CD4-positive, alpha-beta T cell treated with Interleukin-1 beta for 1 hour (primary cell): ENCODE results near the gene BNIP3.
"Not testable (repeated sequence)": the region's sequence is repeated elsewhere in the genome, so short reads cannot be mapped to it uniquely, and the experiment has no call there.

Experiments
- DNase-seq, 2 donors: peaks; one replicate each; pipeline ENCODE4 v3.0.0-alpha.2; 2020 to 2022

BNIP3 gene

DNA sequence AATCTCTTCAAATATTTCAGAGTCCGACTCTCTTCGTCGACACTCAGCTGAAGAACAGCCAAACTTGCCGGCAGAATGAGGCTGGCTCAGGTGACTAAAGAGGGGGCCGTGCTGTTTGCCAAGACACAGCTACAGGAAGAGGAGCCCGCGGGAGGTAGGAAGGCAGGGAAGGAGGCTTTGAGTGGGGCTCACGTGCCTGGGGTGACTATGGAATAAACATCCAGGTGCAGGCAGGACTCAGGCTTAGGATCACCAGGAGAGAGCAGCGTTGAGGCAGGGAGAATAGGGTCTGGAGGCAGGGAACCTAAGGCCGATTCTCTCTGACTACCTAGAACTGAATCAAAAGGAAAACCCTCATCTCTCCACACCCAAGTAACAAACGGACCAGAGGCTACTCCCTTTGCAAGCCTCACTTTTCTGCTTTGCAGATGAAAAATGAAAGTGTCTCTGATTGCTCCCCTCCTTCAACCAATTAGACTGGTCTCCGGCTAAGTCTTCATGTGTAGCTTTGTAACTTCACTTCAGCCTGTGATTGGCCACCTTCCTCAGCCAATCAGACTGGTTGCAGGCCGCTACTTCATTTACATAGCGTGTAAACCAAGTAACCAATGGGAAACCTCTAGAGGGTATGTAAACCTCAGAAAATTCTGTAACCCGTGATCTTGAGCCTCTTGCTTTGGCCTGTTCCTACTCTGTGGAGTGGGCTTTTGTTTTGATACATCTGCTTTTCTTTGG, 19.7 kb upstream of the BNIP3 start:
- peak; percentile 18 to 42 for DNase-seq

DNA sequence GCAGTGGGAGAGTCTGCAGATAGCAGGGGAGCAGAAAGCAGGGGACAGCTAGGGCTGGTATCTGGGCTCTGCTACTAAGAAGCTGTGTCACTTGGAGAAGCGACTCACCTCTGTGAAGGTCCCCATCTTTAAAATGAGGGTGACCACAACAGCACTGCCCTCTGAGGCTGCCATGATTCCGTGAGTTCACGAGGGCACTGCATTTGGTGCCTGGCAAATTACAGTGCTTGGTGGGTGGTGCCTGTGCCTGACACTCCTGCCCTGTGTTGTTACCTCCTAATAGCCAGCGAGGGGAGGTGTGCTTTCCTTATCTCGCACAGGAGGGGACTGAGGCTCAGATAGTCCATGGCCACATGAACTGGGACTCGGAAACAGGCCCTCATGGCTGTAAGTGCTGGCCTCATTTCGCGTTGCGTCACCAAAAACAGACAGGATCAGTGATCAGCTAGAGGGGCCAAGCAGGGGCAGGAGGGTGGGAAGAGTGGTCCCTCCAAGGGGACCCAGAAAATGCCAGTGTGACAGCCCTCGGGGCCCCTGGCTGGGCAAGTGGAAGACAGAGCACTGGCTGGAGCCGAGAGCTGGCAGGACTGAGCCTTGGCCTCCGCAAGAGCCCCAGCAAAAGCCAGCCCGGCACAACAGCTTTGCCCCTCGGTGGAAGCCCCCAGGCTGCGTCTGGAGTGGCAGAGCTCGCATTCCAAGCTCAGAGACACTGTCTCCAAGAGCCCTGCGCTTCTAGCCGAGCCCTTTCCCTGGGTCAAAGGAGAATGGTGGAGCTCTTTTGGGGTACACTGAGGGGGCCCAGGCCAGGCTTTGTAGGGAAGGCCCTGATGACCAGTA, 17.3 kb upstream of the BNIP3 start:
- DNase-seq = no peak

DNA sequence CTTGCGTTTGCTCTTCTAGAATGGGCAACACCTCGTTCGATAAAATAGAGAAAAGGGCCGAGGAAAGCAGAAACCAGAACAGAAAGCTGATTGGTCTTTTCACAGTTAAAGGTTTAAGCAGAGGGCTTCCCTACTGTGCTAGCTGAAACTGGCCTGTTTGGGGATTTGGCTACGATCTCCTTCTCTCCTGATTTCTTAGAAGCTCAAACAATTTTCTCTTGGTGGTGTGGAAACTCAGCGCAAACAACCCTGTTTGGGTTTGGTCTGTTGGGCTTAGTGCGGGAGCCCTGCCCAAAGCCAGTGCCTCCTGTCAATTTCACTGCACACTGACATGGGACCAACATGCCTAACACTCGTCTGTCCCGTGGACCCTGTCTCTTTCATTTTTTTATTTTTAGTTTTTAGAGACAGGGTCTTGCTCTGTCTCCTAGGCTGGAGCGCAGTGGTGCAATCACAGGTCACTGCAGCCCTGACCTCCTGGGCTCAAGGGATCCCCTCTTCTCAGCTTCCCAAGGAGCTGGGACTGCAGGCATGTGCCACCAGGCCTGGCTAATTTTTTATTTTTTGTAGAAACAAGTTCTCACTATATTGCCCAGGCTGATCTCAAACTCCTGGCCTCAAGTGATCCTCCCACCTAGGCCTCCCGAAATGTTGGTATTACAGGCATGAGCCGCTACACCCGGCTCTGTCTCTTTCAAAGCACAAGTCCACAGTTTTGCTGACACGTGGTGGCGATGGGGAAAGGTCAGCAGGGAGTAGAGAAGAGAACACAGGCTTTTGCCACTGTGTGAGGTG, 16.5 kb upstream of the BNIP3 start:
- no peak for DNase-seq

DNA sequence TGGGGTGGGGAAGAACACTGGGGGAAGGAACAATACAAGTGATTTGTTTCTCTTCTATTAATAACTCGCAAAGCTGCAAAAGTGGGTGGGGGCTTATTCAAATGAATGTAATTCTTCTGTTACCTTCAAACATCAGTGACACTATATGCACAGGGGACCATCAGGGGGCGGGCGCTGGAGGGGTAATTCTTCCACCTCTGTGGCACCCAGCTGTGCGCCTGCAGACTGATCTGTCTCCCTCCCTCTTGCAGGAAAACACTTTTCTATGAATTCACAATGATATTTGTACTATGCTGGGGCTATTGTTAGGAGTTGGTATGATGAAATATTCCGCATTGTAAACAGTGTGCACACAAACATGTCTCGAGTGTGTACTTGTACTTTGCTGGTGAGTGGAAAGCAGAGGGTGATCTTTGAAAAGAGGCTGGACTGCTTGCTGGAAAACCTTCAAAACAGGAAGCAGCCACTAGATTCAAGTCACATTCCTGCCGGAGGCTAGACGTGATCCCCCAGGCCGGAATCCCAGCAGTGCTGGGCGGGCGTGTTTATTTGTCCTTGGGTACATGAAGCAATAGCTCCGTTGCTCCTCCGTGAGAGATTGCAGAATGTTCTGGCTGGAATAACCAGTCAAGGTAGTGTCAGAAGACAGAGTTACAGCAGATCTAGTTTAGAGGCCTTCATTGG, 15.8 kb upstream of the BNIP3 start:
- DNase-seq = no peak

DNA sequence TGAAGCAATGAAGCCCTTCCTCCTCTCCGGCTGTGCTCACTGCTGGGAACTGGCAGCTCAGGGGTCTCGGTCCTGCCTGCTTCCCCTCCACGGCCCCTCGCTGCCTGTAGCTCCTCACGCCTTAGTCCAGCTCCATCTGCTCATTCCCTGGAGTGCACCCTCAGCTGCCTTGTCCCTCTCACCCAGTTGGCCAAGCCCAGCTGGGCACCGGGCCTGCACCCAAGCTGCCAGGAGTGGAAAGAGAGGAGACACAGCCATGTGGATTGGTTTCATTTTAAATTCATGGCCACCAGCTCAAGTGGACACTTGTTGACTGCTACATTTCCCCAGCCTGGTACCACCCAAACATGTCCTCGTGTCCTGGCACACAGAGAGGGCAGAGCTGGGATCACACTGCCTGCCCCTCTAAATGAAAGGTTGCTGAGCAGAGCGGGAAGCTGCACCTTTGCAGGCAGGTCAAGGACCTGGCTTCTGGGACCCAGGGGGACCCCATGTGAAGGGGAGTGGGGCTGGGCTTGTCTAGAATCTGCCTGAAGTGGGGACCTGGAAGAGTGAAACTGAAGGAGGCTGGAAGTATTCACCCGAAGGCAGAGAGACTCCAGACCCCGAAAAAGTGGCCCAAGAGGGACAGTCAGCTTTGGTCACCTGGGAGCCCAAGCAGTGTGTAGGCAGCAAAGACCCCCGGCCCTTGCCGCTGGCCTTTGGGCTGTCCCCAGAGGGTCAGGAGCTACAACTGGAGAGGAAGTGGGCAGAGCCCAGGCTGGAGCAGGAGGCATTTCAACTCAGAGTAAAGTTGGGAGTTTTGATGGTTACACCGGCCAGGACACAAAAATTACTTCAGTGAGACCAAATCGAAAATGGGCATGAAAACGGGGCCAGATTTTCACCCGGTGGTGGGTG, 15.0 kb upstream of the BNIP3 start:
- no peak for DNase-seq

DNA sequence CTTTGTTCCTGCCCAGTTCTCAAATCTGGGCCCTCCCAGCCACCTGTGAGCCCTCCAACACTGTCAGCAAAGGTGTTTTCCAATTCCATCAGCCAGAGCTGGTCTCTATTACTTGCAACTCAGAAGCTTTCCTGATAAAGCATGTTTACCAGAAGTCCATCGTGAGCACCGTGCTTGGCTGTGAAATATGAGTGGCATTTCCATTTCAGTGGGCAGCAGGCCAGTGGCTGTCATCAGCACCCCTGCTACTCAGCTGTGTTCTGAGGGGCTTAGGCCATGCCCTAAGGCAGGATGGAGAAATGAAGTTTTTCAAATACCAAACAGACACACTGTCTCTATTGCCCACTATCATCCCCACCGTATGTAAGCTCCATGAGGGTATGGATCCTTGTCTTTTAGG, 12.7 kb upstream of the BNIP3 start:
- DNase-seq = no peak

DNA sequence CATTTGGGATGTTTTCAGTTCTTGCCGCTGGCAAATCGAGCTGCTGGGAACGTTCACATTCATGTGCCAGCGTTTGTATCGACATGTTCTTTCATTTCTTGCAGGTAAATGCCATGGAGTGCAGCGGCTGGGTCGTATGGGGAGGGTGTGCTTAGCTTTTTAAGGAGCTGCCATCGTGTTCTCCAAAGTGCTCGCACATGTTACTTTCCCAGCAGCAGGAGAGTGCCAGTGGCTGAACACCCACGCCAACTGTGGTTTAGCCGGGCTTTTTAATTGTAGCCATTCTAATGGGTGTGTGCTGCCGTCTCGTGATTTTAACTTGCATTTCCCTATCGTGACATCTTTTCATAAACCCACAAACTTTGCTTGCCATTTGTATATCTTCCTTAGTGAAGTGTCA, 11.6 kb upstream of the BNIP3 start:
- DNase-seq = no peak

DNA sequence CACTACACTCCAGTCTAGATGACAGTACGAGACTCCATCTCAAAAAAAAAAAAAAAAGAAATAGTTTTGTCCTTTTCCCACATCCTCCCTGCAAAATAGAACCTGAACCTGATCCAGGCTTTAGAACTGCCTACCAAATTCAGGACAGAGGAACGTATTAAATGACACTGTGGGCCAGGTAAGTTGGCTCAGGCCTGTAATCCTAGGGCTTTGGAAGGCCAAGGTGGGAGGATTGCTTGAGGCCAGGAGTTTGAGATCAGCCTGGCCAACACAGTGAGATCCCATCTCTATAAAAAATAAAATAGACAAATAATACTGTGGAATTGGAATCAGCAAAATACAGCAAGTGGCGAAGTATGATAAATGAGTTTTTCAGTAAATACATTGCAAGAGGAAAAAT, 10.0 kb upstream of the BNIP3 start:
- DNase-seq = no peak

DNA sequence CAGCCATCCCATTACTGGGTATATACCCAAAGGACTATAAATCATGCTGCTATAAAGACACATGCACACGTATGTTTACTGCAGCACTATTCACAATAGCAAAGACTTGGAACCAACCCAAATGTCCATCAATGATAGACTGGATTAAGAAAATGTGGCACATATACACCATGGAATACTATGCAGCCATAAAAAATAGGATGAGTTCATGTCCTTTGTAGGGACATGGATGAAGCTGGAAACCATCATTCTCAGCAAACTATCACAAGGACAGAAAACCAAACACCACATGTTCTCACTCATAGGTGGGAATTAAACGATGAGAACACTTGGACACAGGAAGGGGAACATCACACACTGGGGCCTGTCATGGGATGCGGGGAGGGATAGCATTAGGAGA, 6.1 kb upstream of the BNIP3 start:
- not testable (repeated sequence) for DNase-seq

DNA sequence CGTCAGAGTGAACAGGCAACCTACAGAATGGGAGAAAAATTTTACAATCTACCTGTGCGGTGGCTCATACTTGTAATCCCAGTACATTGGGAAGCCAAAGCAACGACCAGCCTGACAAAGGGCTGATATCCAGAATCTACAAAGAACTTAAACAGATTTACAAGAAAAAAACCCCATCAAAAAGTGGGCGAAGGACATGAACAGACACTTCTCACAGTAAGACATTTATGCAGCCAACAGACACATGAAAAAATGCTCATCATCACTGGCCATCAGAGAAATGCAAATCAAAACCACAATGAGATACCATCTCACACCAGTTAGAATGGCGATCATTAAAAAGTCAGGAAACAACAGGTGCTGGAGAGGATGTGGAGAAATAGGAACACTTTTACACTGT, 5.6 kb upstream of the BNIP3 start:
- not testable (repeated sequence) for DNase-seq

DNA sequence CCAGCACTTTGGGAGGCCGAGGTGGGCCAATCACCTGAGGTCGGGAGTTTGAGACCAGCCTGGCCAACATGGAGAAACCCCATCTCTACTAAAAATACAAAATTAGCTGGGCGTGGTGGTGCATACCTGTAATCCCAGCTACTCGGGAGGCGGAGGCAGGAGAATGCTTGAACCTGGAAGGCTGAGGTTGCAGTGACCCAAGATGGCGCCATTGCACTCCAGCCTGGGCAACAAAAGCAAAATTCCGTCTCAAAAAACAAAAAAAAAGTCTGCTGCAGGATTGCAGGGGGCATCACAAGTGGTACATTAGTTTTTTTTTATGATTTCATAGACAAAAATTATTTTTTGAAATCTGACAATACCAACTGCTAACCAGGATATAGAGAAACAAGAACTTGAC, 5.1 kb upstream of the BNIP3 start:
- not testable (repeated sequence) for DNase-seq

DNA sequence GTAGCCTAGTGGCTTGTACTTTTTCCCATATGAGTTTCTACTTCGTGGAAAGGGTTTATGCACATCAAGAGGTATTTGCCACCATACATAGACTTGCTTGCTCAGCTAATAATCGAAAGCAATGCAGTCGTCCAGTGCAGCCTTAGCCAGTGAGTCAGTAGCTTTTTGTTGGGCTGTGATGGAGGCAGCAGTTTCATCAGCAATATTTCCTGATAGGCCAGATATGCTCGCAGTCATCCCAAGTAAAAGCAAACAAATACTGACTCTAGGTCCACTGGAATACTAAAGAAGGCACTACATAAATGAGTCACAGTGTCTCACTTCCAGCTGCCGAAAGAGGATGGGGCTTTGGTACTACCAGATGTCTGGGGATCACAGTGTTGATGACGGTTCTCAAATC, 2.1 kb upstream of the BNIP3 start:
- DNase-seq = no peak

DNA sequence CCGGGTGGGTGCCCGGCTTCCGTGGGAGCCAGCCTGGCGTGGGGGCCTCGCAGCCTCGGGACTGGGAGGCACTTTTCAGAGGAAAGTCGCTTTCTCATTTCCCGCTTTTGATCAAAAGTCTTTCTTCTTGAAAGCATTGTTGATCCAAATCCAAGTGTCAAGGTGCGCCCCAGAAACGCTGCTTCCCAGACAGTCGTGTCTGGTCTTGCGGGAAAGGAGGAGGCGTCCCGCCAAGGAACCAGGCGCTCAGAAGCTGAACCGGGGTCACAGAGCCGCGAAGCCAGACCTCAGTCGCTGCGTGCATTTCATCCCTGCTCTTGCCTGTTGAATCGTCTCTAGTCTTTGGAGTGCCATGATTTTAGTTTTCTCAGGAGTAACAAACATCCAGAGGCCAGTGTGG, 1.1 kb upstream of the BNIP3 start:
- no peak for DNase-seq

DNA sequence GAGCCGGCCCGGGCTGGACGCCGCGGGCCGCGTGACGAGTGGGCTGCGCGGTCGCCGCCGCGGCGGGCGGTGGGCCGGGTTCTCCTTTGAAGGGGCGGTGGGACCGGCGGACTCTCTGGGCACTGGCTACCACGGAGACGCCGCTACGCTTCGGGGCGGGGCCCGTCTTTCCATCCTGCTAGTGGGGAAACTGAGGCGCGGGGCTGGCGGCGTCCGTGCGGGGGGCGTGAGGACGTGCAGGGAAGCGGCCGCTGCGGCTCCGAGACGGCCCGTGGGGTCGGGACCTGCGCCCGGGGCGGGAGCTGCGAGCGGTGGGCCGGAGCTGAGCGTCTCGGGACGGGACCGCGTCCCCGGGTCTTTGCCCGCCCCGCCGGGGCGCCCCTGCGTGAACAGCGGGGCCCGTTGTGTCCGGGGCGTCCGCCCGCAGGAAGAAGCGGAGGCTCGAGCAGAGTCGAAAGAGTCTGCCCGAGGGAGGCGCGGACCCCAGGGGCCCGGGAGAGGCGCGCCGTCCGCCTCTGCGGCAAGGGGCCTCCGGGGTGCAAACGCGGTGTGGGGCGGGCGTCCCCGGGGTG, 548 bp upstream of the BNIP3 start:
- DNase-seq = no peak

DNA sequence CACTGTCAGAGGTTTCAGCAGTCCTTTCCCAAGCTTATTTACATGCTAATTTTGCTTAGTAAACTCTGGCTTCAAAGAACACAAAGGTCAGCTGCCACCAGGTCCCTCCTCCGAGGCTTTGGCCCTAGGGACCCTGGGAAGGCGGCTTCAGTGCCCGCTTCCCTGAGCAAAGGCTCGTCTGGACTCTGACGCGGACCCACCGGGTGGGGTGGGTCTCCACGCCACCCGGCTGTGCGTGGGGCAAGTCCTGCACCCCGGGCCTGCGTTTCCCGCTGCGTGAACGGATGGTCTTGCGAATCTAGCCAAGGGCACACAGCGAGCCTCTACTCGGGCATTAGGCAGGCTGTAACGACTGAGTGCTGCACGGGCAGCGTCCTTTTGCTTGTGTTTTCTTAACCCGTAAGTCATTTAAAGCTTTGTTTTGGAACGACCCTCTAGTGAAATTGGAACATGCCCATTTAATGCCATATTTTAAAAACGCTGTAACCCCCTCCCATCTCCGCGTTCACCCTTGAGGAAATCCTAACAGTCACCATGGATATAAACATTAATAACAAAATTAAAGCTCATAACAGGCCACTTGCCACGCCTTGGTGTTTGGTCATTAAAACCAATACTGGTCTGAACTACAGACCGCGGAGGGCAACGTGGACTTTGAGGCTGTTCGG, 828 bp downstream of the BNIP3 start:
- no peak for DNase-seq

DNA sequence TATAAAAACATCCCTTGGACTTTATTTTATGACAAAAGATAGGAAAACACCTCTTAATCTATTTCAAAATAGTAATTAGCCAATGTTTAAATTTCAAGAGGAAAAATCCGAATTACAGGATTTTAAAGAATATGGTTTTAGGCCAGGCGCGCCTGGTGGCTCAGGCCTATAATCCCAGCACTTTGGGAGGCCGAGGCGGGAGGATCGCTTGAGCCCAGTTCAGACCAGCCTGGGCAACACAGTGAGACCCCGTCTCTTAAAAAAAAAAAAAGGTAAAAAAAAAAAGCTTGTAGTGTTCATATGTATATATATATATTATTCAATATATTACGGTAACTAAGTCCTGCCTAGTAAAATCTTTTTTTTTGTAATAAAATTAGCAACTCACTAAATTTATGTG, 1.4 kb downstream of the BNIP3 start:
- no peak for DNase-seq

DNA sequence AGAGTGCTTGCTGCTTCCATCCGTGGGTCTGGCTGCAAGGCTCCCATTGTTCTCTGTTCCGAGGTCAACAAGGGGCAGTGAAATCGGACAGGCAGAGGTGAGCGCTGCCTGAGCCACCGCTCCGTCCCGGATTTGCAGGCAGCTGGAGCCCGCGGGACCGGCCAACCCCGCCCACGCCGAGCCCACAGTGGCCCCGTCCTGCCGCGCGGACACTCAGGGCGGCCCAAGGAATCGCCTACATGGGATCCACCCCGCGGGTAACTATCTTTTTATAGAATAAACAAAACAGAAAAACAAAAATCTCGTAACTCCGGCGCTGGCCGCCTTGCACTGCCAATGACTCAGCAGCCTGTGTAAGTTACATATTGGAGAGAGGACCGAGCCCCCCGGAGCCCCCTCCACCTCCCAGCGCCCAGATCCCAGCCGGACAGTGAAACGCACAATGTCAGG, 1.9 kb downstream of the BNIP3 start:
- DNase-seq = no peak

DNA sequence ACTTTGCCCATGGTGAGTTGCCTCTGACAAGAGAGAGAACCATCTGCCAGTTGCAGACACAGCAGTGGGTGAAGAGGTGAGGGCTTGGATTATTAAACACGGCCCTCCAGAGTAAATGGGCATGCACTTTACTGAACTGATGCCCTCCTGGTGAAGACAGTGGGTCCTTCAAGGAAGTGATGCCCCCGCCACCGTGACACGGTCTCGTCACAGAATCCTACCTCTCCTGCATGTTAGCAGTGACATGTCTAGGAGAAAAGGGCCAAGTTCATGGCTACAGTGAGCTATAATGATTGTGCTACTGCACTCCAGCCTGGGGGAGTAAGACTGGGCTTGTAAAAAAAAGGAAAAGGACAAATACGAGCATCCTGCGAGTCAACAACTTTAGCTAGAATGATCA, 2.4 kb downstream of the BNIP3 start:
- DNase-seq = no peak

DNA sequence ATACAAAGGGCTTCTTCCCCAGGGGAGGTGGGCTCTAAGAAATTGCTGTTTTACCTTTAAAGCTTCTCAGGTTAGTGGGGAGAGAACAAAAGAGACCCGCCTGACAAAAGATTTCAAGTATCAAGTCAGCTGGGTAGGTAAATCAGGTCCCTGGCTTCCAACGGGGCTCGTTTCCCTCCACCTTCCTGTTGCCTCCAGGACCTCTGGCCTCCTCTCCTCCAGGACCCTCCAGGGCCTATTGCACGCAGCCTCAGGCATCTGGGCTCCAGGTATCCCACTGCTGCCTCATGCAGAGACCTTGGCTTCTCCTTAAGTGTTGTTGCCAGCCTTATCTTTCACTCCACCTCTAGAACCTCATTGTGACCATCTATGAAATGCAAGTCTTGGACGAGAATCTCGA, 2.9 kb downstream of the BNIP3 start:
- DNase-seq = no peak

DNA sequence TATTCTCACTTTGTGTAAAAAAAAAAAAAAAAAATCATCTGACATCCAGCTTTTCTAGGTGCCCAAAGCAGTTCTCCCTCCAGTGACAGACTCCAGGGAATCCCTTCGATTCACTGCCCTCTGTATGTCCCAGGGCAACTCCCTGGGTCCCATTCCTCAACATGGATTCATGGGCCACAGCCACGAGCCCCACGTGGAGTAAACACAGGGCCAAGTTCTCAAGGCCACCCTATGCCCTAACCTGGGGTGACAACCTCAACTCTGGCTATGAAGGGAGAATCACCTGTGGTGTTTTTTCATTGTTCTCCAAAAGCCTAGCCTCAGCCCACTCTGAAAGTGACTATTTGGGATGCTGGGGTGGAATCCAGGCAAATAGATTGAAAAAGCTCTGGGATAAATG, 3.4 kb downstream of the BNIP3 start:
- DNase-seq = no peak
